Urothelium cell line (cell line): Measurements from ENCODE around the gene CCHCR1.

Source experiments
- DNase-seq: peaks from one replicate; pipeline ENCODE4 v3.0.0; 2011; ENCODE audit warnings: low spot score, mixed read lengths
- FAIRE-seq: peaks from 2 replicates; lab custom pipeline; 2011; peaks lifted over from hg19 to GRCh38; lab: Jason Lieb, UNC

Gene CCHCR1

DNA sequence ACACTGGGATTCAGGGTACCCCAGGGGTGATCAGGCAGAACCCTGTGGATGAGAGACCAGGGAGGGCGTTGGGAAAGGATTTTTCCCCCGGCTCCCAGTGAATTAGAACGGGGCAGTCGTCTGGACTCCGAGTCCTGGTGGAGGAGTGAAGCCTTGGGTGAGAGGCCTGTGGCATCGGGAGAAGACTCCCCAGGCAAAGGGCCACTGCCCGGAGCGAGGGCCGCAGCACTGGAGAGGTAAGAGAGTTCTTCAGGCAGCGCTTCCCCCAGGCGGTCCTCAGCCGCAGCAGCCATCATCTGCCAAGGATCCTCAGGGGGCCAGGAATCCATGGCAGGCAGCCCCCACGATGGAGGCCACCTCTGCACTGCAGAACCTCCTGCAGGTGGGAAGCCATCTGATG, 45.9 kb downstream of the CCHCR1 start:
- DNase-seq, result no peak
- no peak for FAIRE-seq

DNA sequence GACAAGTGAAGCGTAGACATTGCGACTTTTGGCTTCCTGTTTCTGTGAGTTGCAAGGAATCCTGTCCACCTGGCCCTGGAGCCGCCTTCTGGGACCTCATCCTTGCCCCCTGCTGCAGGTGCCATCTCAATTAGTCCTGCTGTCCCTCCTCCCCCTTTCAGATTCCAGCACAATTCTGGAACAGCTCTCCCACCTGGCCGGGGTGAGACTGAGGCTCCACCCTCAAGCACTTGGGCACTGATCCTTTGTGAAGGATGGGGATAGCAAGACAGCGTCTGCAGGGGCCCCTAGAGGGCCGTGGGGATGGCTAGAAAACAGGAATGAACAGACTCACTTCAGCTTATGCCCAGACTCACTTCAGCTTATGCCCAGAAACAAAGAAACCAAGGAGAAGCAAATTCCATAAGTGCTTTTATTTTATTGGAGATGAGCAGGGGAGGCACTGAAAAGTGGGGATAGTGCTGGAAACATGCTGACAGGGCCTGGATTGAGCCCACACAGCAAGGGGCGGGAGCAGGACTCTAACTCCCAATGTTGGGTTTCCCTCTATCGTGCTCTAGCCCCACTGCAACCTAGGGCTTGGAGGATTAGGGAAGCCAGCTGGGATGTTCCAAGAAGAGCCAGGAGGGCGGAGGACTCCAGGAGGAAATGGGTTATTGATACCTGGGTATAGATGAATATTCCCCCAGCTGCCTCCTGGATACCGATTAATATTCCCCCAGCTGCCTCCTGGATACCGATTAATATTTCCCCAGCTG, 46.6 kb downstream of the CCHCR1 start:
- no peak for FAIRE-seq
- no peak for DNase-seq

- FAIRE-seq, result no peak
- no peak for DNase-seq
Observed at GRCh38 chr6:31107052-31107451, 50.5 kb downstream of the CCHCR1 start.

- FAIRE-seq (no peak), DNase-seq (no peak)
Observed at GRCh38 chr6:31103136-31103535, 54.5 kb downstream of the CCHCR1 start.

DNA sequence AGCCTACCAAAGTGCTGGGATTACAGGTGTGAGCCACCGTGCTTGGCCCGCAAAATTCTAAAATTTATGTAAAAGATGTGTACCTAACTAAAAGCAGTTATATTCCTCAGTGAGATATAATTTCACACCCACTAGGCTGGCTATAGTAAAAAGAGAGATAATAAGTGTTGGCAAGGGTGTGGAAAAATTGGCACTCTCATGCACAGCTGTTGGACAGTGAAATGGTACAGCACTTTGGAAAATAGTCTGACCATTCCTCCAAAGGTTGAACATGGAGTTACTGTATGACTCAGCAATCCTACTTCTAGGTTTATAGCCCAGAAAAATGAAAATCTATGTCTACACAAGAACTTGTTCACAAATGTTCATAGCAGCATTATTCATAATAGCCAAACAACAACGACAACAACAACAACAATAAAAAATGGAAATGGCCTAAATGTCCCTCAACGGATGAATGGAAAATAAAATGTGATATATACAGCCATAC, 59.1 kb downstream of the CCHCR1 start:
- no peak for DNase-seq
- FAIRE-seq, result no peak

DNA sequence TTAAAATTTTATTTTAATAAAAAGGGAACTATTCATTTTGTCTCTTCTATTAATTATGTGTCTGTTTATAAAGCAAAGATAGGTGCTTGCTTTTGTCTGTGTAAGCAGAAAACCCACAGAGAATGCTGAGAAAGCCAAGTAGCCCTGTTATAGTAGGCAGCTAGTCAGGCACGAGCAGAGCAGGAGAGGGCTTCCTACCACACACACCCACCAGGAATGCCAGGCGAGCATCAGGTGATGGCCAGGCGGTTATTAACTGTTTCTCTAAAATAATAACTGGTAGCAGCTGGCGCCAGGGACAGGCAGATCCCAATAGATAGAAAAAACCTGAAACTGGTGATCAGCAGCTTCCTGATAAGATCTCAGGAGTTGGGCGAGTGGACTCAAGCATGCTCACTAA, 60.9 kb downstream of the CCHCR1 start:
- FAIRE-seq (no peak), DNase-seq (no peak)

- FAIRE-seq, result no peak
- no peak for DNase-seq
Observed at GRCh38 chr6:31096215-31096614, 61.4 kb downstream of the CCHCR1 start.

DNA sequence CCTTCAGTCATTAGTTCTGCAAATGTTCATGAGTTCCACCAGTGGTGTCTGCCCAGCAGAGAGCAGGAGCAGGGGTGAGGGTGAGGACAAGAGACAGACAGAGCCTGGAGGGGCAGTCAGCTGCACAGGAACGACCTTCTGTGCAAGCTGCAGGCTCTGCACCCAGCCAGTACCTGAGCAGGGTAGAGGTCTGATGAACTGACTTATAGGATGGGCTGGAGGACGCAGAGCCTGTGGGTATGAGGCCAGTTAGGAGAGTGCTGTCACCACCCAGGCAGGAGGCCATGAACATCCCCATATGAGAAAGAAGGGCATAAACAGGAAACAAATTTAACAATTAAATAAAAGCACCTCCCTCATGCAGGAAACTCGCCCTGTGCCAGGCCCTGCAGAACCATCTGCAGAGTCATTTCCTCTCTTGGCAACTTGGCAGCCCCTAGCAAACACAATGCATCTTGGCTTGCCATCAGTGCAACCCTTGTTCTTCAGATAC, 63.2 kb downstream of the CCHCR1 start:
- FAIRE-seq (no peak), DNase-seq (no peak)

GRCh38 chr6:31092769-31093505, 64.7 kb downstream of the CCHCR1 start:
- DNase-seq, result no peak
- no peak for FAIRE-seq
